ENCODE data around the gene TMEM184C. TPM values are rescaled to one million over a fixed set of nuclear protein-coding genes. Genes with fewer than 3 reads are reported as not detected.

The TMEM184C gene
- total RNA-seq, 1 donor from 2014 or later: 27.9 TPM

DNA sequence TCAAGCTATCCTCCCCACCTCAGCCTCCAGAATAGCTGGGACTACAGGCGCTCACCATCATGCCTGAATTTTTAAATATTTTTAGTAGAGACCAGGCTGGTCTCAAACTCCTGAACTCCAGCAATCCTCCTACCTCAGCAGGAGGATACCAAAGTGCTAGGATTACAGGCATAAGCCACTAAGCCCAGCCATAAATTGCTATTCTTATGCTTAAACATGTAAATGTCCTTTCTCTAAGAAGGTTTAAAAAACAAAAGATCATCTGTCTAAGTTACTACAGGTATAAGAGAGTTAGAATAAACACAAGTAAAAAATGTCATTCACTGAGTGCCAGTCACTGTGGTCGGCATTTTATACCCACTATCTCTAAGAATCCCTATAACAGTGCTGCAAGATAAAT, 38.4 kb downstream of the TMEM184C start:
- H3K27me3 Mint-ChIP-seq: no peaks in the 10 kb centered on the region
- no peaks in the 10 kb centered on the region for H3K9me3 Mint-ChIP-seq
- ChIA-PET CTCF (no interaction called here), POLR2A (no interaction called here)
- intact Hi-C loops (cut with micrococcal nuclease): no loop called here
- peaks cover 2% of the 10 kb centered on the region for H3K4me1 Mint-ChIP-seq
- TF ChIP-seq, protein P1, sequence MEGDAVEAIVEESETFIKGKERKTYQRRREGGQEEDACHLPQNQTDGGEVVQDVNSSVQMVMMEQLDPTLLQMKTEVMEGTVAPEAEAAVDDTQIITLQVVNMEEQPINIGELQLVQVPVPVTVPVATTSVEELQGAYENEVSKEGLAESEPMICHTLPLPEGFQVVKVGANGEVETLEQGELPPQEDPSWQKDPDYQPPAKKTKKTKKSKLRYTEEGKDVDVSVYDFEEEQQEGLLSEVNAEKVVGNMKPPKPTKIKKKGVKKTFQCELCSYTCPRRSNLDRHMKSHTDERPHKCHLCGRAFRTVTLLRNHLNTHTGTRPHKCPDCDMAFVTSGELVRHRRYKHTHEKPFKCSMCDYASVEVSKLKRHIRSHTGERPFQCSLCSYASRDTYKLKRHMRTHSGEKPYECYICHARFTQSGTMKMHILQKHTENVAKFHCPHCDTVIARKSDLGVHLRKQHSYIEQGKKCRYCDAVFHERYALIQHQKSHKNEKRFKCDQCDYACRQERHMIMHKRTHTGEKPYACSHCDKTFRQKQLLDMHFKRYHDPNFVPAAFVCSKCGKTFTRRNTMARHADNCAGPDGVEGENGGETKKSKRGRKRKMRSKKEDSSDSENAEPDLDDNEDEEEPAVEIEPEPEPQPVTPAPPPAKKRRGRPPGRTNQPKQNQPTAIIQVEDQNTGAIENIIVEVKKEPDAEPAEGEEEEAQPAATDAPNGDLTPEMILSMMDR (IDR thresholded peaks at IDR 0.05): no peak
- peaks cover 69% of the 10 kb centered on the region for H3K36me3 Mint-ChIP-seq (ENCODE audit: low read depth)
- H3K4me3 Mint-ChIP-seq: no peak overlapping the region
- no peak for ATAC-seq (ENCODE audit: low read depth)
- no peak overlapping the region for H3K27ac Mint-ChIP-seq
- DNase-seq: no peak

DNA sequence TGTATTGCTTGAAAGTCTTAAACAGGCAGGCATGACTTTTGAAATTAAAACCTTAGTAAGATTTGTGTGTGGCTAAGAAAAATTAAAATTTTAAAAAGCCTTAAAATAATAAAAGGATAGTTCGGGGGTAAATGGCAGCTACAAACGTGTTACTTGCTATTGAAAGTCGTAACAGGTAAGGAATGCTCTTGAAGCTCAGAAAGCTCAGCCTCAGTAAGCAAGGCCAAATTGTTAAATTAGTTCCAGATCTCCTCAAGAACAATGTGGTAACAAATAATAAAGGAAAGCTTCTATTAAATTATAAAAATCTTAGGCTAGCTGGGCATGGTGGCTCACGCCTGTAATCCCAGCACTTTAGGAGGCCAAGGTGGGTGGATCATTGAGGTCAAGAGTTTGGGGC, 41.3 kb downstream of the TMEM184C start:
- no peak for ATAC-seq (ENCODE audit: low read depth)
- Mint-ChIP-seq H3K36me3 (ENCODE audit: low read depth) (peaks cover 73% of the 10 kb centered on the region), H3K27ac (no peak overlapping the region), H3K9me3 (no peaks in the 10 kb centered on the region), H3K4me1 (no peaks in the 10 kb centered on the region), H3K27me3 (no peaks in the 10 kb centered on the region), H3K4me3 (no peak overlapping the region)
- ChIA-PET CTCF (no interaction called here), POLR2A (no interaction called here)
- TF ChIP-seq, protein P1 (IDR thresholded peaks at IDR 0.05): no peak
- no peak for DNase-seq
- intact Hi-C loops (cut with micrococcal nuclease): no loop called here

DNA sequence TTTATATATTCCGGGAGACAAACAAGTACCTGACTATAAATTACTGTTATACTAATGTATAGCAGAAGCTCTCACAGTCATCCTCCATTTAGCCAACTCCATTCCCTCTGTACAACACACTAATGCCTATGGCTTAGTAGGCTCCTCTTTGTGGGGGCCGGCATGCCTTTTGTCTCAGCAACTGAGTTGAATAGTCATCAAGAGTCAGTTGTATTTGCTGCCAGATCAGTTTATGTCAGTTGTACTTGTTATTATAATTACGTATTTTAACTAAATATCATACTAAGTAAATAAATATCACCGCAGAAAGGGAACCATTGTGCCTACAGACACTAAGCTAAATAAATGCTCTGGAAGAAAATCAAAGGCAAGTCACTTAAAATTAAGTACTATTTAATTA, 56.9 kb downstream of the TMEM184C start:
- TF ChIP-seq, protein P1 (IDR thresholded peaks at IDR 0.05): no peak
- intact Hi-C loops (cut with micrococcal nuclease): no loop called here
- H3K9me3 Mint-ChIP-seq: no peaks in the 10 kb centered on the region
- ChIA-PET POLR2A (no interaction called here), CTCF (no interaction called here)
- no peaks in the 10 kb centered on the region for H3K27me3 Mint-ChIP-seq
- peaks cover 55% of the 10 kb centered on the region for H3K36me3 Mint-ChIP-seq (ENCODE audit: low read depth)
- DNase-seq (no peak), ATAC-seq (ENCODE audit: low read depth) (no peak)
- no peak overlapping the region for H3K4me3 Mint-ChIP-seq
- H3K4me1 Mint-ChIP-seq: no peaks in the 10 kb centered on the region
- H3K27ac Mint-ChIP-seq: no peak overlapping the region

DNA sequence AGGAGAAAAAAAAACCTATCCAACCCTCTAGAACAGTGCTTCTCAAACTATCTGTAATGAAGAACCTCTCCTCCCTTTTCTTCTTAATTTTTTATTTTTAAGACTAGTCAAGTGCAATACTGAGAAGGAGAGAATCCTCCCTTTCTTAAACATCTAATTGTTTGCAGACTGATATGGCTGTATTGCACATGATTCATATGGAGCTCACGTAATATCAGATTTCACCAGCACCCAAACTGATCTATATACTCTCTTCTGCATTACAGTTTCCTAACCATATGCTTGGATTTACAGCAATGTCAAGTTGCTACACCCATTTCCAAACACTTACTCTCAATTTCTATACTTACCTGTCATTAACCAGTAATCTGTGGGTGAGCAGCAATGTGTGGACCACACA, 57.3 kb downstream of the TMEM184C start:
- no peak overlapping the region for H3K27ac Mint-ChIP-seq
- peaks cover 57% of the 10 kb centered on the region for H3K36me3 Mint-ChIP-seq (ENCODE audit: low read depth)
- H3K9me3 Mint-ChIP-seq: no peaks in the 10 kb centered on the region
- ChIA-PET POLR2A (no interaction called here), CTCF (no interaction called here)
- TF ChIP-seq, protein P1 (IDR thresholded peaks at IDR 0.05): no peak
- intact Hi-C loops (cut with micrococcal nuclease): no loop called here
- DNase-seq: no peak
- ATAC-seq (ENCODE audit: low read depth): no peak
- no peak overlapping the region for H3K4me3 Mint-ChIP-seq
- H3K4me1 Mint-ChIP-seq: no peaks in the 10 kb centered on the region
- no peaks in the 10 kb centered on the region for H3K27me3 Mint-ChIP-seq

DNA sequence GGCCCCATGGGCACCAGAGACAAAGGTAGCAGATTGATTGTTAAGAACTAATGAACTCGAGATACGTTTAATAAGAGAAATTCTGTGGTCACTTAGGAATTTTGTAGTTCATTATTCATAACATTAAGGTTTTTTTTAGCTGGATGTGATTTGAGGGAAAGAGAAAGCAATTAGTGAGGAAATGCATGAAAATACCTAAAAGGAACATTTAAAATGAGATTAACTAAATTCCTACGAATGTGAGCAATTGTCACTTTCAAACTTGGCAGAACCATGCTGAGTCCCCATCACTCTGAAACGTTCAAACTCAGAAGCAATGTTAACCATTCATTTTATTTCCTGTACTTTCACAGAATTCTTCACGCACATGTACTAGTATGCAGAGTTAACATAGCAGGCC, 60.9 kb downstream of the TMEM184C start:
- Mint-ChIP-seq H3K9me3 (no peaks in the 10 kb centered on the region), H3K4me1 (peaks cover 8% of the 10 kb centered on the region), H3K27me3 (no peaks in the 10 kb centered on the region), H3K27ac (no peak overlapping the region), H3K4me3 (no peak overlapping the region), H3K36me3 (ENCODE audit: low read depth) (peaks cover 37% of the 10 kb centered on the region)
- ATAC-seq (ENCODE audit: low read depth) (no peak), DNase-seq (no peak)
- POLR2A ChIA-PET: no interaction called here
- CTCF ChIA-PET: interaction anchor here (0.6 kb wide), 1 partner anchor 210 kb away, joined by 3 read pairs; no protein-coding TSS in a partner anchor
- TF ChIP-seq, protein P1 (IDR thresholded peaks at IDR 0.05): no peak
- intact Hi-C loops (cut with micrococcal nuclease): no loop called here
